Lower leg skin (tissue), 4 donors: ENCODE data around the gene CDCP2. TPM values are rescaled to one million over a fixed set of nuclear protein-coding genes. Genes with fewer than 3 reads are reported as not detected.

ENCODE experiments used
- DNase-seq, 2 donors: peaks; one replicate each; pipeline ENCODE4 v3.0.0-alpha.2; 2019; ENCODE audit warnings: low spot score in 2 of 2
- H3K4me3 ChIP-seq: fragments of 200-600 bp; sonication (generic); 2 replicates; pipeline ENCODE4 v1.5.1; 2017; ENCODE audit warnings: mild to moderate bottlenecking, low read depth; ENCODE audit not compliant: poor library complexity, severe bottlenecking
- CTCF ChIP-seq, 3 donors: fragments of 450-650 bp; IDR thresholded peaks; one replicate each; pipeline ENCODE4 v1.5.1; 2016; ENCODE audit warnings: antibody characterized with exemption in 3 of 3, mild to moderate bottlenecking in 3 of 3, moderate library complexity in 2 of 3
- POLR2A ChIP-seq, 2 donors: fragments of 450-650 bp; IDR thresholded peaks; one replicate each; pipeline ENCODE4 v1.6.1; 2016 to 2017; ENCODE audit warnings: antibody characterized with exemption in 2 of 2, mild to moderate bottlenecking in 1 of 2, moderate library complexity in 1 of 2
- WGBS, 2 donors: methylation state at CpG; one replicate each; pipeline ENCODE4 v1.1.5; 2018; 5-methylcytosine and 5-hydroxymethylcytosine counted together
- intact Hi-C: fragments of 100-400 bp; cut with DNase I; formaldehyde crosslinking; loops from one replicate; pipeline ENCODE4 v1.15.0; 2023; ENCODE audit warnings: low total_unique reads
- total RNA-seq, 4 donors: library from RNA; depleted of rRNA; stranded (reverse); fragments of >200 nt; gene quantifications; one replicate each; pipeline ENCODE4 v1.1.0, GENCODE V29; 2016

Gene CDCP2
- total RNA-seq, 4 donors from 2014 or later: 0.23 to 0.47 (median 0.46) TPM; not detected in 1

GRCh38 chr1:54159733-54160316 lies 7.0 kb upstream of the CDCP2 start:
- no peak for DNase-seq
- no peak overlapping the region for H3K4me3 ChIP-seq
- TF ChIP-seq POLR2A (IDR thresholded peaks at IDR 0.05) (no peak), CTCF (IDR thresholded peaks at IDR 0.05) (no peak)
- intact Hi-C loops: no loop called here
- WGBS, 2 donors: 81 to 90% methylated on average over 4 of the region's 4 CpGs

DNA sequence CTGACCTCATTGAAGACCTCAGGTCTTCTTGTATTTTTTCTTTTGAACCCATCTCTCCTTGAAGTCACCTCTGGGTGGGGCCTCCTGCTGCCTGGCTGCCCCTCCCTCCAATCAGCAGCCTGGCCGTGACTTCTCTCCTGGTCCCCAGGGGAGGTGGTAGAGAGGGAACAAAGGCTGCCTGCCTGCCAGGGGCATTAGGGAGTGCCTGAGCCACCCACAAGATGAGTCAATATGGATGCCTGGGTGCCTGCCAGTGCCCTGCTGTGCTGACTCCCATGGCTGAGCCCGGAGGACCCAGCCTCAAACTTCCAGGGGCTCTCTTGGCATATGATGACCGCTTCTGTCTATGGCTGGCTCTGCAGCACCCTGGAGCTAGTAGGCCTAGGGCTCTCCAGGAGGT lies 5.3 kb upstream of the CDCP2 start:
- 38 to 71% methylated on average over 1 to 3 of the region's 3 CpGs for WGBS, 2 donors
- no peak overlapping the region for H3K4me3 ChIP-seq
- peak; percentile 30 to 88 for DNase-seq
- TF ChIP-seq CTCF (IDR thresholded peaks at IDR 0.05): no peak
- no peak for TF ChIP-seq POLR2A (IDR thresholded peaks at IDR 0.05)
- intact Hi-C loops: no loop called here

- WGBS, 2 donors: 90 to 94% methylated on average over 6 of the region's 6 CpGs
Measured at GRCh38 chr1:54157401-54157800, 4.6 kb upstream of the CDCP2 start.

GRCh38 chr1:54156986-54157385 lies 4.2 kb upstream of the CDCP2 start:
- 95 to 96% methylated on average over 7 of the region's 7 CpGs for WGBS, 2 donors
- H3K4me3 ChIP-seq: no peak overlapping the region
- intact Hi-C loops: no loop called here
- TF ChIP-seq POLR2A (IDR thresholded peaks at IDR 0.05) (no peak), CTCF (IDR thresholded peaks at IDR 0.05) (no peak)
- no peak for DNase-seq

More at GRCh38 chr1:54157401-54157800, 4.6 kb upstream of the CDCP2 start:
- no peak for DNase-seq
- no peak overlapping the region for H3K4me3 ChIP-seq
- no peak for TF ChIP-seq POLR2A (IDR thresholded peaks at IDR 0.05)
- no peak for TF ChIP-seq CTCF (IDR thresholded peaks at IDR 0.05)
- intact Hi-C loops: no loop called here

GRCh38 chr1:54156201-54156600 lies 3.4 kb upstream of the CDCP2 start:
- intact Hi-C loops: no loop called here
- DNase-seq: no peak
- 94 to 95% methylated on average over 3 of the region's 3 CpGs for WGBS, 2 donors
- no peak overlapping the region for H3K4me3 ChIP-seq
- TF ChIP-seq CTCF (IDR thresholded peaks at IDR 0.05) (no peak), POLR2A (IDR thresholded peaks at IDR 0.05) (no peak)
